ENCODE measurements around the gene TM2D1. TPM values are rescaled to one million over a fixed set of nuclear protein-coding genes. Genes with fewer than 3 reads are reported as not detected.
"Not testable (repeated sequence)": the region's sequence is repeated elsewhere in the genome, so short reads cannot be mapped to it uniquely, and the experiment has no call there.

The TM2D1 gene
- total RNA-seq, 1 donor from 2014 or later: 23.1 TPM

GRCh38 chr1:61711969-61712368, 13.0 kb downstream of the TM2D1 start:
- no peak for TF ChIP-seq CTCF (IDR thresholded peaks at IDR 0.05; ENCODE audit: unreplicated experiment)
- Mint-ChIP-seq H3K9me3 (ENCODE audit: unreplicated experiment) (no peaks in the 10 kb centered on the region), H3K36me3 (ENCODE audit: low read depth, unreplicated experiment) (peaks cover 4% of the 10 kb centered on the region), H3K27ac (ENCODE audit: unreplicated experiment) (no peak overlapping the region), H3K4me1 (ENCODE audit: unreplicated experiment) (no peaks in the 10 kb centered on the region), H3K27me3 (ENCODE audit: unreplicated experiment) (no peaks in the 10 kb centered on the region), H3K4me3 (ENCODE audit: unreplicated experiment) (no peak overlapping the region)
- DNase-seq (ENCODE audit: low spot score): no peak

GRCh38 chr1:61711257-61711656, 13.7 kb downstream of the TM2D1 start:
- H3K27ac Mint-ChIP-seq (ENCODE audit: unreplicated experiment); H3K4me3 Mint-ChIP-seq (ENCODE audit: unreplicated experiment); H3K9me3 Mint-ChIP-seq (ENCODE audit: unreplicated experiment); H3K36me3 Mint-ChIP-seq (ENCODE audit: low read depth, unreplicated experiment); H3K4me1 Mint-ChIP-seq (ENCODE audit: unreplicated experiment); H3K27me3 Mint-ChIP-seq (ENCODE audit: unreplicated experiment); DNase-seq (ENCODE audit: low spot score): not testable (repeated sequence)

- no peak for DNase-seq (ENCODE audit: low spot score)
- peaks cover 4% of the 10 kb centered on the region for H3K36me3 Mint-ChIP-seq (ENCODE audit: low read depth, unreplicated experiment)
- H3K27me3 Mint-ChIP-seq (ENCODE audit: unreplicated experiment): no peaks in the 10 kb centered on the region
- TF ChIP-seq CTCF (IDR thresholded peaks at IDR 0.05; ENCODE audit: unreplicated experiment): no peak
- no peak overlapping the region for H3K4me3 Mint-ChIP-seq (ENCODE audit: unreplicated experiment)
- no peaks in the 10 kb centered on the region for H3K4me1 Mint-ChIP-seq (ENCODE audit: unreplicated experiment)
- no peak overlapping the region for H3K27ac Mint-ChIP-seq (ENCODE audit: unreplicated experiment)
- no peaks in the 10 kb centered on the region for H3K9me3 Mint-ChIP-seq (ENCODE audit: unreplicated experiment)
Measured at GRCh38 chr1:61709908-61710289, 15.0 kb downstream of the TM2D1 start.

- H3K27ac Mint-ChIP-seq (ENCODE audit: unreplicated experiment): no peak overlapping the region
- no peaks in the 10 kb centered on the region for H3K9me3 Mint-ChIP-seq (ENCODE audit: unreplicated experiment)
- H3K36me3 Mint-ChIP-seq (ENCODE audit: low read depth, unreplicated experiment): peaks cover 5% of the 10 kb centered on the region
- no peaks in the 10 kb centered on the region for H3K4me1 Mint-ChIP-seq (ENCODE audit: unreplicated experiment)
- TF ChIP-seq CTCF (IDR thresholded peaks at IDR 0.05; ENCODE audit: unreplicated experiment): no peak
- no peak for DNase-seq (ENCODE audit: low spot score)
- no peak overlapping the region for H3K4me3 Mint-ChIP-seq (ENCODE audit: unreplicated experiment)
- H3K27me3 Mint-ChIP-seq (ENCODE audit: unreplicated experiment): no peaks in the 10 kb centered on the region
Measured at GRCh38 chr1:61708953-61709907, 15.7 kb downstream of the TM2D1 start.

- no peak for DNase-seq (ENCODE audit: low spot score)
- H3K36me3 Mint-ChIP-seq (ENCODE audit: low read depth, unreplicated experiment): peaks cover 12% of the 10 kb centered on the region
- H3K27me3 Mint-ChIP-seq (ENCODE audit: unreplicated experiment): no peaks in the 10 kb centered on the region
- no peaks in the 10 kb centered on the region for H3K4me1 Mint-ChIP-seq (ENCODE audit: unreplicated experiment)
- H3K4me3 Mint-ChIP-seq (ENCODE audit: unreplicated experiment): no peak overlapping the region
- H3K9me3 Mint-ChIP-seq (ENCODE audit: unreplicated experiment): no peaks in the 10 kb centered on the region
- H3K27ac Mint-ChIP-seq (ENCODE audit: unreplicated experiment): no peak overlapping the region
- TF ChIP-seq CTCF (IDR thresholded peaks at IDR 0.05; ENCODE audit: unreplicated experiment): no peak
Measured at GRCh38 chr1:61699911-61700851, 24.8 kb downstream of the TM2D1 start.

All from endothelial cell (in vitro differentiated cells).